ENCODE data around the gene RIC3.
A peak's percentile ranks its signal among the peaks of the same experiment; 100 is the strongest.

RIC3 gene

DNA sequence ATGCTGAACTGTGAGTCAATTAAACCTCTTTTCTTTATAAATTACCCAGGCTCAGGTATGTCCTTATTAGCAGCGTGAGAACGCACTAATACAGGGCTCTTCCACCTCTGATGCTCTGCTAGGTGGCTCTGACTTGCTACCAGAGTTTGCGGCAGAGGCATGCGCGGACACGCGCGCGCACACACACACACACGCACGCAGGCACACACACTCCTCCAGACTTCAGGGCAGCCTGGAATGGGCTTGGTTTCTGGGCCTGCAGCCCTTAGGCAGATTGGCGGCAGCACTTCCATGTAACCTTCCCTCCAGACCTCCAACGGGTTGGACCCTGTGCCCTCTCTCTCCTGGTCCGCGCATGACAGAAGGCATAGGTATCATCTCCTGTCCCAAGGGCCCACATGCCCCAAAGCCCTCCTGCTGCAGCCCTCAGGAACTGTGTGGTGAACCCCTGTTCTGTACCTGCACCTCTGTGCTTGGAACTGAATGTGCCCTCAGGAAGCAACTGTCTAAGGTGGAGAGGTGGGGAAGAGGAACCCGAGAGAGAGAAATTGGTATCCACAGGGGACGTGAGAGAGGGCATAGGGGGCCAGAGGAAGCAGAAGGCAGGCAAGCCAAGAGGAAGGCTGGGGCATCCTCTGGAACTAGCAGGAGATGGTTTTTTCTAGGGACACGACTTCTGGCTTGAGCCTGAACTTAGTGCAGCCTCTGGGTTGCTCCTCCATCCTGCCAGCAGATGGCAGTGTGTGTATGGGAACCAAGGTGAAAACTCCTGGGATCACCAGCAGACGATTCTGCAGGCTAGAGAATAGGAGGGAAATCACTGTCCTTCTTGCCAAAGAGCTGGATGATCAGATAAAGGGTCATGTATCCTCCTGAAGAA lies 23.4 kb upstream of the RIC3 start:
- DNase-seq, result peak; percentile 30

DNA sequence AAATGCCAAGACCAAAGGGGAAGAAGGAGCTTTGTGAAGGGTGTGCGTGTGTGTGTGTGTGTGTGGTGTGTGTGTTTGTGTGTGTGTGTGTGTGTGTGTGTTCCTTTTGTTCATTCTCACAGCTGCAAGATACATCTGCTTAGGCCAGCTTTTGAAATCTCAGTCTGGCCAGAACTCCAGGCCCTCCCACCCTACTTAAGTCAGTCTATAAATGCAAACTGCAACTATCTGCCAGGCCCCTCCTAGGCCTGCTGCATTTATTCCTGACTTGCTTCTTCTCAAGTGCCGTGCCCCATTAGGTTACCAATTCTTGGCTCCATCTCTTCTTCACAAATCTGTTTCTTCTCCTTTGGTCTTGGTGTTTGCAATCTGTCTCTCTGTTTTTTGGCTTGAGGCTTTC lies 21.6 kb upstream of the RIC3 start:
- no peak for DNase-seq

DNA sequence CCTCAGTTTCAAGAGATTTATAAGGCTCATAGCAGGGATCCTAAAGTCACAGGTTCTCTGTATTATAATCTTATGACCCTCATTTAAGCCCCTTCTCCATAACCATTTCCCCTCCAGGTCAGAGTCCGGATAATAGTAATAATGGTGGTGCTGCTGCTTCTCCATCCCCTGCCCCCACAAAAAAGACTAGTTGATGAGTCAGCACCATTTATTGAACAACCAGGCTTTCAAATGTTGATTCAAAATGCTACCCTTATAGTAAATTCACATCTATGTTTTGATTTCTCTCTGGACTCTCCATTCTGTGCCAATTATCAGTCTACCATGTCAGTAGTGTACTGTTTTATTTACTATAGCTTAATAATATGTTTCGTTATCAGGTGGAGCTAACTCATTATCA lies 17.6 kb upstream of the RIC3 start:
- no peak for DNase-seq

DNA sequence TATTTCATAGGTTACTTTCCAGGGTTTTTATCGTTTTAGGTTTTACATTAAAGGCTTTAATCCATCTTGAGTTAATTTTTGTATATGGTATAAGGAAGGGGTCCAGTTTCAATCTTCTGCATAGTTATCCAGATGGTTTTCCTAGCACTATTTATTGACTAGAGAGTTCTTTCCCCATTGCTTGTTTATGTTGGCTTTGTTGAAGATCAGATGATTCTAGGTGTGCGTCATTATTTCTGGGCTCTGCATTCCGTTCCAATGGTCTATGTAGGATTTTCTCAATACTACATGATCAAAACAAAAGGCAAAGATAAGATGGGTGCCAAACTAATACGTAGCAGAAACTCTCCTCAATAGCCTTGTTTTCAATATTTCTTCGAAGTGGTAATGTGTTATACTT lies 14.3 kb upstream of the RIC3 start:
- DNase-seq, result no peak

DNA sequence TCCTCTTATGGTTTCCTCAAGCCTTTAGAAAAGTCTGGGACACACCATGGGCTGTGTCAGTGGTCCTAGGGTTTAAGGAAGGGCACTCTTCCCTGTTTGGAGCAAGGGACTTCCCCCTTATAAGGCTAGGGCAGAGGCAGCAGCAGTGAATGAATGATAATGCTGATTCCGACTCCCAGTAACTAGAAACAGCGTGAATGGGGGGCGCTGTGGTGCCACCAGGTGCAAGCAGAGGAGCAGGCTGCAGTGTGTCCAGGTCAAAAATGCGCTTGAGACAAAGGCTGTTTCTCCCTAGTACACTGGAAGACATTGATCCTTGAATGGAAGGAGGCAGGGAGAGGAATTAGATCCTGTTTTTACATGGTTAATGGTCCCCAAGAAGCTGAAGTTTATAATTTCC lies 11.6 kb upstream of the RIC3 start:
- DNase-seq, result no peak

DNA sequence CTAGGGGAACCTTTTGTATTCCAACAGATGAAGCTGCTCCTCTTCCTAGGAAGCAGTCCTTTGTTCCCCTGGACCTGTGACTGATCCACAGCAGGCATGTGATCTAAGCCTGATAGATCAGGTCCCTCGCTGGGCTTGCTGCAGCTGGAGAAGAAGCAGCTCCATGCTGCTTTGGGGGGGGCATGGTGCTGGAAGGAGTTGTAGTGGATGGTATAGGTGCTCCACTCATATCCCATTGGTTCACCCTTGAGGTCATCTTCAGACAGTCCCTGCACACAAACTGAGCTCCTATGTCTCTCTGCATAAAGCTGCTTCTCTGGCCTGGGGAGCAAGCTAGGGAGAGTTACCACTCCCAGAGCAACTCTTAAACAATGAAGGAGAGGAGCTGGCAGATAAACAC lies 9.5 kb upstream of the RIC3 start:
- DNase-seq, result no peak

DNA sequence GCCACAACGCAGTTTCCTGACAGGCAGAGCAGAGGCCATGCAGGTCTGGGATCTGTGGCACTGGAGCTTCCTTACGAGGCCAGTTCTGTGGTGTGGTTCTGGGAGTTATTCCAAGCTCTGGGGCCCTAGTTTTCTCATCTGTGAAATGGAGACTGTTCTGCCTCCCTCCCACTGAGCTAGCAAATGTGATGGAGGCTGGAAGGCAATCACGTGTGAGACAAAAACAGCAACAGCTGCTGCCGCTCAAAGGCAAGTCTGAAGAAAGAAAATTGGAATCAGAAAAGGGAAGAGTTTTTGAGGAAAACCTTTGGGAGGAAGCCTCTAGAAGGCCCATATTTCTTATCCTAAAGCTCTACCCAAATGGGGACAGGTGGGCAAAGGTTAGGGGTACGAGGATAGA lies 8.3 kb upstream of the RIC3 start:
- no peak for DNase-seq

DNA sequence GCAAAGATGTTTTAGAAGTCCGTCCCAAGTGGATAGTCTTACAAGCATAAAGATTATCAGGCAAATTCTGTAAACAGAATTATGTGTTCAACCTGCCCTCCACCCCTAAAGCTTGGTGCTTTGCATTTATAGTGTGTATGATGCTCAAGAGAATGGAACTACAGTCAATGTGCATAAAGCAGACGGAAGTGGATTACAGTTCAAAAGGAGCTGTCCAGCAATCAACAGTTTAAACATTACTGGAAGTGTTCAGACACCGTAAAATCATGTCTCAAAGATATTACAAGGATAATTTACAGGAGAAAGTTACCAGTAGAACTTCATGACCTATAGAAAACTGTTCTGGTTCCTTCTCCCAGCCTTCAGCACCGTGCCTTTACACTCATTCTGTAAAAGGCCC lies 1.0 kb downstream of the RIC3 start:
- DNase-seq, result no peak

DNA sequence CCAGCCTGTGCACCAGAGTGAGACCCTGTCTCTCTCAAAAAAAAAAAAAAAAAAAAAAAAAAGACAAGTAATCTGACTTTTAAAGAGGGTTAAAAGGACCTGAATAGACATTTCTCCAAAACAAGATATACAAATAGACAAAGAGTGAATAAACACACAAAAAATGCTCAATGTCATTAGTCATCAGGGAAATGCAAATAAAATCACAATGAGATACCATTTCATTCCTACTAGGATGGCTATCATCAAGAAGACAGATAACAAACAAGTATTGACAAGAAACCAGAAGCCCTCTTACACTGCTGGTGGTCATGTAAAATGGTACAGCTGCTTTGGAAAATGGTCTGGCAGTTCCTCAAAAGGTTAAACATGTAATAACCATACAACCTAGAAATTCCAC lies 4.1 kb downstream of the RIC3 start:
- no peak for DNase-seq

DNA sequence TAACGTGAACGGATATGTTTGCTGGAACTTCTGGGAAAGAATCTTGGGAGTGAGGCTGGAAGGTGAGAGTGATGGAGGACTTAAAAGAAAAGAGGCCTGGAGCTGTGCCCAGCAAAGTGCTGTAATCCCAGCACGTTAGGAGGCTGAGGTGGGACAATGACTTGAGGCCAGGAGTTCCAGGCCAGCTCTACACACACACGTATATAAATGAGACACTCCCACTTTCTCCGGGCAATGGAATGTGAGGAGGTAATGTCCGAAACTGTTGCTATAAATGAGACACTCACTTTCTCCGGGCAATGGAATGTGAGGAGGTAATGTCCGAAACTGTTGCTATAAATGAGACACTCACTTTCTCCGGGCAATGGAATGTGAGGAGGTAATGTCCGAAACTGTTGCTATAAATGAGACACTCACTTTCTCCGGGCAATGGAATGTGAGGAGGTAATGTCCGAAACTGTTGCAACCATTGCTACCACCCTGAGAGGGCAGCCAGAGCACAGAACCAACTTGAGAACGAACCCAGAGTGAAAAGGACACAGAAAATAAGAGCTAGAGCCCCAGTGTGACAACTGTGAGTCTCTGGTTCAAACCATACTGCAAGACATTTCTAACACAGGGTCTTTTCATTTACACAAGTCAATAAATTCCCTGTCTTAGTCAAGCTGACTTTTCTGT lies 7.1 kb downstream of the RIC3 start:
- peak; percentile 7 for DNase-seq

DNA sequence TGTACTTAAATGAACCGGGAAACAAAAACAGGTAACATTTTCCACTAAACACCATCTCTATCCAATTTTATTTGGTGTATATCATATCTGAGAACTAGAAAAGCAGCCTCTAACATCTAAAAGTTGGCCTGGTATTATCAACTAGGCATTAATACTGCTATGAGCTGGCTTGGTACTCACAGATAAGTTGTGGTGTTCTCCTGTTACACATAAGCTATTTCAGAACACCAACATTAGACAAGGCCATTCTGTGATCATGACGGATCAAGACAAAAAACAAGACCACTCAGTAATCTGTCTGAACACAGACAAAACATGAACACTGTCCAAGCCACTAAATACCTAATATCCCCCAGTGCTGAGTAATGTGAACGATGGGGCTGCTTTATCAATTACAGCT lies 11.9 kb downstream of the RIC3 start:
- no peak for DNase-seq

DNA sequence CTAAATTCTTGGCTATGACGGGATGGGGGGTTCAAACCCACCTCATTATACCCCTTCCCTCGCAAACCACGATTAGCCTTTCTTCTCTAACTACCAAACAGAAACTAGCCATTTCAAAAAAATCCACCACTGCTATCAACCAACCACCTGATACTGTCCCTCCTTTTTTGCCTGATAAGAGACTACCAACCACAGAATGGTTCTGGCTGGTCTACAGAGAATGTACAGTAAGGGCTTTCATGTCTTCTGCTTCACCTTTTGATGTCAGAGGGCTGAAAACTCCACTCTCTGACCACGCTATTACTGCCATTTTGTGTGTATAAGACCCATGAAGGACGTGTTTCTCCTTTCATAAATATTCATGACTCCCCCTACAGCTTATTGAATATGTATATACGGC lies 19.1 kb downstream of the RIC3 start:
- no peak for DNase-seq

DNA sequence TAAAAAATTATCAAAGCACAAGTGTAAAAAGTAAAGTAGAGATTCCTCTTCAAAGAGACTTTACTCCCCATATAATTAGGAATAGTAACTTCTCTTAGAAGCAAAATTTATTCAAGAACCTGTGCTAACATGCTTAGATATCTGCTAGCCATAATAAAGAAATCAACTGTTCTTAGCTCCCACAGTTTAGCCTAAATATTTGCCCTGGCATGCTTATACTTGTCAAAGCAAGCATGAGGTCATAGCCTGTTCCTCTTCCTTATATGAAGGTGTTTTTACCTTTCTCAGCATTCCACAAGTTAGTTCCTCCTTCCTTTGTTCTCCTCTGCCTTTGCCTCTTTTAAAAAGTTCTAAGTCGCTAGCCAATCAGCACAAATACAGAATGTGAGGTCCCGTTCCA lies 30.3 kb downstream of the RIC3 start:
- no peak for DNase-seq

DNA sequence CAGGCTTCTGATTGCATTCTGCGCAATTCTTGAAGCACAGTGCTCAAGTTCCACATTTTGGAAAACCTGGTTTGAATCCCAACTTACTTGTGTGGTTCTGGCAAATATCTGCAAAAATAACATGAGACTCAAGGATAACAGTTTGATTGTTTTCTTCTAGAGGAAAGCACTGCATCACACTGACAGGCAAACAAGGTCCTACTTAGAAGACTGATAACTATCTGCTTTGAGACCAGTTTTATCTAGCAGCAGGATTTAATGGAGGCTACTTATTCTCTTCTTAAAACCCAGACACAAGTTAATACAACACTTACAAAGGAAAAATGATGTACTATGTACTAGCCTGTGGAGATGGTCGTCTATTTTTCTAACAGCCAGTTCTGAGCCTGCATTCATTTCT lies 41.4 kb downstream of the RIC3 start:
- no peak for DNase-seq

DNA sequence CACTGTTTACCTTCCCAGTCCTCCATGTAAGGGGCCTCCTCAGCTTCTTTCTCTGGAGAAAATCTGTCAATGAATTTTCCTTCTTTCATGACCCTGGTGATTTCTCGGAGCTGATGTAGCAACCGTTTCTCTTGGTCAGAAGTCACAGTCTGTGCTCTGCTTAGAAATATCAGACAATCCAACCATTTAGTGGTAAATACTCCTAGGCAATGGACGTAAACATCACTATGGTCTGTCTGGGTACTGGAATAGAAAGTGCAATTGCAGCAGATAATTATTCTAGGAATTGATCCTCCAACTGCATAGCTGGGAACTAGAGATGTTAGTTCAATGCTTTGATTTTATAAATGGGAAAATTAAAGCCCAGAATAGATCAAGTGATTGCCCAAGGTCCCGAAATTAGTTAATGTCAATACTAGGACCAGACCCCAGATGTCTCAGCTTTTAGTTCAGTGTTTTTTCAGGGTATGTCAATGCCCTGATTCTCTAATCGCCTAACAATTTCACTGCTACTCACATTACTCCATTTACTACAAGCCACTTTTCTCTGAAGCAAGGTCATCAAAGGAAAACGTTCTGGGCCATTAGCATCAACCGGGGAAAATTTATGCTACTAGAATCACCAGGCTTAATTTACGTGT lies 42.1 kb downstream of the RIC3 start:
- no peak for DNase-seq

DNA sequence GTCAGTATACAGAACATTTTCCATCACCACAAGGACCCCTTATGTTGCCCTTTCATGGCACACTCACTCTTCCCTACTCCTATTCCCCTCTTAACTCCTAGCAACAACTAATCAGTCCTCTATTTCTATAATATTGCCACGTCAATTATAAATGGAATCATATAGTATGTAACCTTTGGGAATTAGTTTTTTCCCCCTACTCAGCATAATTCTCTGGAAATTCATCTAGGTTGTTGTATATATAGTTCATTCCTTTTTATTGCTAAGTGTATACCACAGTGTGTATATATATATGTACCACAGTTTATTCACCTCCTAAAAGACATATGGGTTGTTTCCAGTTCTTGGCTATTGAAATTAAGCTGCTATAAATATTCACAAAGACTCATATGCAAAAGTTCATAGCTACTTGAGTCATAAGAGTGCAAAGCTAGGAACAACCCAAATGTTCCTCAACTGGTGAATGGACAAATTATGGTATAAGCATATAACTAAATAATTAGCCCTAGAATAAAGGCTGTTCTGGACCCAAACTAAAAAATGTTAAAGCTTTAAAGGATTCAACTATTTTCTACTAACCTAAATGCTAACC lies 46.6 kb downstream of the RIC3 start:
- DNase-seq, result no peak

DNA sequence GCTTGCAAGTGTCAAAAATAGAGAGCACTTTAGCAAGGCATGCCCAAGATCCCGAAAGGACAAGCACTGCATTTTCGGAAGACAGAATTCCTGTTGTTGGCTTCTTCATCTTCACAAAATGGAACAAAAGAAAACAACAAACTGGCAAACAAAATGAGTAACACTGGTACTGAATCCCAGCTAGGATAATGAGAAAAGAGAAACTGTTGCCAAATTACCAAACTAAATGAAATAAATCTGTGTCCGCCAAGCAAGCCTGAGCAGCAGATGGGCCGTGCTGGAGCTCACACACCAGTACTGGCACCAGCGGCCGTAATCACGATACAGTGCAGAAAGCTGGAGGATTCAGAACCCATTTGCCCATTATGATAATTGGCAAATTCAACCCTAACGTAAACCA lies 57.2 kb downstream of the RIC3 start:
- no peak for DNase-seq

DNA sequence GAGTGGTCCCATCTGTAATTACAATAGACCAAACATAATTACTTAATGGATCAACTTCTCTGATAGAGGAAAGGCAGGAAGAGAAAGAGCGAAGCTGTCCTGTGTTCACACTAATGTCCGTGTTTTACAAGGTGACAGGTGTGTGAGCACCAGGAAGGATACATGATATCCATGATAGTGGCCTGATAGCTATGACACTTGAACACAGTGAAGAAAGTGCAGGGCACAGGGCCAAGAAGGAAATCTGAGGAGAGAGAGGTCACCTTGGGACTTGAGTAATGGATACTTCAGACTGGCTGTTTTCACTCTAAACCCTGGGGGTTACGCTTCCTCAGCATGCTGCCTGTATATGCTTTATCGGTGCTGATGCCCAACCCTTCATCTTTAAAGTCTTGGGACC lies 58.4 kb downstream of the RIC3 start:
- DNase-seq, result no peak

DNA sequence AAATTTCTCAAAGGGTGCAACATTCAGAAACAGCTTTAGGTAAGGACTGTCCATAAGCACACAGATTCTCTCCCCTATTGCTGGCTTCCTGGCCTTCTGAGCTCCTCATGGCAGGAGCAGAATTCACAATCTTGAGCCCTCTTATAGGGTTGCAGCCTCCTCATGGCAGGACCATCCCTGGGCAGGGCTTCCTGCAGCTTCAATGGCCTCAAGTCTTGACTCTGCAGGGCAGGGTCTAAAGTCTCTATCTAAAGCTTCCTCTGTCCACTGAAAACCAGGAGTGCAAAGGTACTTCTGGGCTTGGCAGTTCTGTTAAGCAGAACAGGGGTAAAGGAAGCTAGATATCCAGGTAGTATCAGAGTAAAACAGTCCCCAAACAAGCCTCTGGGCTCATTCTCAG lies 59.1 kb downstream of the RIC3 start:
- DNase-seq, result no peak

DNA sequence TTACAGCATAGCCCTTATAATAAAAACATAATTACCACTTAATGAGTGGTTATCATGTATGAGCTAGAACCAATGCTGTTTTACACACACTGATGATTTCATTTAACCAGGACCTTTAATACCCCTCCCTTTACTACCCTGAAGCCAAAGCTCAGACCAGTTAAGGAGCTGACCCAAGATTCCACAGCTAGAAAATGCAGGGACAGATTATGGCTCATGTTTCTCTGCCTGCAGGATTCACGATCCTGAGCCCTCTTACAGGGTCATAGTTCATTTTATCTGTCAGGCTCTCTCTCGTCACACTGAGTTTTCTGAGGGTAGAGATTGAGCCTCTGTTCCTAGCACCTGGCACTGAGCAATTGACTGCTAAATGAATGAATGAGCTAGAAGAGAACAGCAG lies 60.4 kb downstream of the RIC3 start:
- DNase-seq, result no peak

DNA sequence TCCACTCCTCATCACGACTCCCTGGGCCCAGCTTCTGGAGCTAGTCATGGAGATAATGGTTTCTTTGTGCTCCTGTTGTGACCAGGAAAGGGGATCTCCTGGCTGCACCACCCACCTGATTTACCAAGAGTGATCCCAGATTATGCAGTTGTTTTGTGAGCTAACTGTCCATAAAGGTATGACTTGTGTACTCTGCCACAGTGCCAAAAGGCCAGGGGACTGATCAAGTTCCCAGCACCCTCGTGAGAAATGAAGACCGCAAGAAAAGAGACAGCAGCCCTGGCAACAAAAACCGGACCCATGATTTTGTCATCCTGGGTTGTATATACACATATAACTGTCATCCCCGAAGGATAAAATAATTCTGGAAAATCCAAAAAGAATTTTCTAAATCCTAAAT lies 61.2 kb downstream of the RIC3 start:
- DNase-seq, result no peak

DNA sequence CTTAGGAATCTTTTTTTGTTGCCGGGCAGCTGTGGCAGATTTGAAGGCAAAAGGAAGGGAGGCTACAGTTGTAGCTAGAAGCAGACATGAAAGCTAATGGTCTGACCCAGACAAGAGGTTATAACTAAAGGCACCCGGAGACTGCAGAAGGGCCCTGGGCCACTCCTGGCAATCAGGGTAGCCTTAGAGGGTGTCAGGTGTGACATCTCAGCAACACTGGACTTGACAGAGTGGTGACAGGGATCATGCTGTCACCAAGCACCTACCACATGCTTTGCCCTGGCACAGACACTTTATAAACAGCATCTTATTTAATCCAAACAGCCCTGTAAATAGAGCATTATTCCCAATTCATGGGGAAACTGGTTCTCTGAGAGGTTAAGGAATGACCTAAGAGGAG lies 62.1 kb downstream of the RIC3 start:
- no peak for DNase-seq

DNA sequence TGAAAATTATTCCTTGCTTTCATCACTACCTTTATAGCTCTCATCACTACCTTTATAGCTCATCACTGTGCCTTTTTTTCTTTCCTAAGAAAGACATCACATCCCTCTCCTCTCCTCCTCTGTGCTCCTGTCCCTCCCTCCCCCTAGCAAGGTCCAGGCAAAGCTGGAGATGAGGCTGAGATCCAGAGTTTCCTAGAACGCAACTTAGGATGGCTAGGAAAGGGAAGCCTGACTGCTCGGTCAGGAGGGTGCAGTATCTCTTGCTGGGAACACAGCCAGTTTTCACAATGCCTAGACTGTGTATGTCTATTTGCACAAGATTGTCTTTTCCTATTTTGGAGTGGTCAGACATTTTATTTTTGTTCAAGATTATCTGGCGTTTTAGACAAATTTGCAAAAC lies 63.2 kb downstream of the RIC3 start:
- no peak for DNase-seq

Measured in right kidney (tissue), 1 donor.